H1 (cell line): ENCODE measurements around the gene MED17.

Experiments used
- CHD1 ChIP-seq: IDR thresholded peaks from 2 replicates; pipeline ENCODE4 v1.6.1; 2012; ENCODE audit warnings: low read depth, low read length, improper control_type of control experiment
- CTCF ChIP-seq, 3 experiments: IDR thresholded peaks; 1 replicate in 2 of 3; 2 replicates in 1 of 3; pipeline versions ENCODE4 v1.5.1 to v1.6.1; 2011; ENCODE audit warnings: low read length in 3 of 3, mild to moderate bottlenecking in 3 of 3, inconsistent platforms in 2 of 3, low read depth in 1 of 3, moderate library complexity in 1 of 3; ENCODE audit not compliant: insufficient read depth in 1 of 3; ENCODE audit errors: control extremely low read depth in 1 of 3
- EP300 ChIP-seq, 2 experiments: IDR thresholded peaks; 1 replicate in 1 of 2; 2 replicates in 1 of 2; pipeline ENCODE4 v1.6.1; 2011 to 2012; ENCODE audit warnings: low read depth in 2 of 2, low read length in 2 of 2, mild to moderate bottlenecking in 2 of 2, borderline replicate concordance in 1 of 2, inconsistent platforms in 1 of 2, moderate library complexity in 1 of 2
- GABPA ChIP-seq: IDR thresholded peaks from 2 replicates; pipeline ENCODE4 v1.6.1; 2011; ENCODE audit warnings: mild to moderate bottlenecking, low read length, moderate library complexity, borderline replicate concordance; ENCODE audit not compliant: insufficient read depth
- POLR2AphosphoS5 ChIP-seq: IDR thresholded peaks from 2 replicates; pipeline ENCODE4 v1.6.1; 2011; ENCODE audit warnings: low read depth, low read length
- SRF ChIP-seq: IDR thresholded peaks from 2 replicates; pipeline ENCODE4 v1.6.1; 2011; ENCODE audit warnings: mild to moderate bottlenecking, low read depth, low read length, moderate library complexity
- USF2 ChIP-seq: IDR thresholded peaks from 2 replicates; pipeline ENCODE4 v1.6.1; 2011; ENCODE audit warnings: low read length, improper control_type of control experiment
- YY1 ChIP-seq: IDR thresholded peaks from 2 replicates; pipeline ENCODE4 v1.6.1; 2011; ENCODE audit warnings: low read depth, mild to moderate bottlenecking, low read length
- ZNF274 ChIP-seq: IDR thresholded peaks from 2 replicates; pipeline ENCODE4 v1.7.0; 2012; ENCODE audit warnings: low read length, borderline replicate concordance; ENCODE audit errors: extremely low read depth

- TF ChIP-seq YY1, result no peak
- TF ChIP-seq EP300 (IDR thresholded peaks at IDR 0.05; ENCODE audit: borderline replicate concordance in 1 of 2, low read depth in 2 of 2, low read length in 2 of 2), result no peak
- TF ChIP-seq CTCF (IDR thresholded peaks at IDR 0.05; ENCODE audit: control extremely low read depth in 1 of 3, insufficient read depth in 1 of 3, low read depth in 1 of 3, low read length in 3 of 3), result no peak
- no peak for TF ChIP-seq POLR2AphosphoS5
- no peak for TF ChIP-seq CHD1
- TF ChIP-seq SRF, result no peak
- TF ChIP-seq ZNF274, result no peak
- no peak for TF ChIP-seq GABPA
- no peak for TF ChIP-seq USF2
Observed at GRCh38 chr11:93753241-93753640, 30.8 kb upstream of the MED17 start.
